ENCODE measurements around the gene RIC8B.

Gene RIC8B

DNA sequence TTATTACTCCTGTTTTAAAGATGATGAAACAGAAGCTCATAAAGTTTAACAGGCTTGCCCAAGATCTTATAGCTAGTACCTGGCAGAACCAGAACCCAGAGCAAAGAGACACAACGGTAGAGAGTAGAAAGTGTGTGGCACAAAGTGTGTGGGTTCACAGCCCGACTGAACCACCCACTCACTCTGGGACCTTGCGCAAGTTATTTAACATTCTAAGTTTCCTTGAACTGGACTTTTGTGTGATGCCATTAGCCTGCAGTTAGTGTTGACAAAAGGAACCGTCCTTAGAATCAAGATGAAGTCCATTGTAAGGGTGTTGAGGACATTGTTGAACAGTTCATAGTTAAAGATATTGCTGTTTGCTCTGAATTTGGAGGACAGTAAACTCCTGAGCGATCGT lies 29.9 kb upstream of the RIC8B start:
- DNase-seq (ENCODE audit: insufficient read length, low spot score) (no peak), FAIRE-seq (no peak)
- TF ChIP-seq, protein P1, sequence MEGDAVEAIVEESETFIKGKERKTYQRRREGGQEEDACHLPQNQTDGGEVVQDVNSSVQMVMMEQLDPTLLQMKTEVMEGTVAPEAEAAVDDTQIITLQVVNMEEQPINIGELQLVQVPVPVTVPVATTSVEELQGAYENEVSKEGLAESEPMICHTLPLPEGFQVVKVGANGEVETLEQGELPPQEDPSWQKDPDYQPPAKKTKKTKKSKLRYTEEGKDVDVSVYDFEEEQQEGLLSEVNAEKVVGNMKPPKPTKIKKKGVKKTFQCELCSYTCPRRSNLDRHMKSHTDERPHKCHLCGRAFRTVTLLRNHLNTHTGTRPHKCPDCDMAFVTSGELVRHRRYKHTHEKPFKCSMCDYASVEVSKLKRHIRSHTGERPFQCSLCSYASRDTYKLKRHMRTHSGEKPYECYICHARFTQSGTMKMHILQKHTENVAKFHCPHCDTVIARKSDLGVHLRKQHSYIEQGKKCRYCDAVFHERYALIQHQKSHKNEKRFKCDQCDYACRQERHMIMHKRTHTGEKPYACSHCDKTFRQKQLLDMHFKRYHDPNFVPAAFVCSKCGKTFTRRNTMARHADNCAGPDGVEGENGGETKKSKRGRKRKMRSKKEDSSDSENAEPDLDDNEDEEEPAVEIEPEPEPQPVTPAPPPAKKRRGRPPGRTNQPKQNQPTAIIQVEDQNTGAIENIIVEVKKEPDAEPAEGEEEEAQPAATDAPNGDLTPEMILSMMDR (IDR thresholded peaks at IDR 0.05; ENCODE audit: insufficient read depth, missing control alignments): no peak

DNA sequence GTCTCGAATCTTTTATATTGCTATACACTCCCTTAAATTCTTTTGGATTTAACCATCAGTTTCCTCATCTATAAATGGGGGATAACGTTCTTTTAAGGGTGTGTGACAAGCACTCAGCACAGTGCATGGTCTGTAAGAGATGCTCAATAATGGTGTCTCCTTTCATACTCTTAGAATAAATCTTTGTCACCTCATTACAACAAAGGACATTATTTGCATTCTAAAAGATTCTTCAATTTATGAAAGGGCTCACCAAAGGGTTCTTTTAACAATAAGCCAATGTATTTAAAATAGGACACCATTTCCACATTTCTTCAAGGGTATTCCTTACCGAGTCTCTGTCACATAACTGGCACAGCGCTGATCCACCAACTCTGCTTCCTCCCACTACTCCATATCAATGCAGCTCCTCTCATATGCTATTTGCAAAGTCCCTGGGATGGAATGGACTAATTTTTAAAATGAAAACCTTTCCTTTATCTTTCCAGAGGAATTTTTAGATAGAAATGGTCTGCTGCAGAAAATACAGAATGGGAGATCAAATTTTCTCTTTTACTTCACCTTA lies 29.2 kb upstream of the RIC8B start:
- DNase-seq (ENCODE audit: insufficient read length, low spot score) (no peak), FAIRE-seq (no peak)
- TF ChIP-seq, protein P1 (IDR thresholded peaks at IDR 0.05; ENCODE audit: insufficient read depth, missing control alignments): no peak

DNA sequence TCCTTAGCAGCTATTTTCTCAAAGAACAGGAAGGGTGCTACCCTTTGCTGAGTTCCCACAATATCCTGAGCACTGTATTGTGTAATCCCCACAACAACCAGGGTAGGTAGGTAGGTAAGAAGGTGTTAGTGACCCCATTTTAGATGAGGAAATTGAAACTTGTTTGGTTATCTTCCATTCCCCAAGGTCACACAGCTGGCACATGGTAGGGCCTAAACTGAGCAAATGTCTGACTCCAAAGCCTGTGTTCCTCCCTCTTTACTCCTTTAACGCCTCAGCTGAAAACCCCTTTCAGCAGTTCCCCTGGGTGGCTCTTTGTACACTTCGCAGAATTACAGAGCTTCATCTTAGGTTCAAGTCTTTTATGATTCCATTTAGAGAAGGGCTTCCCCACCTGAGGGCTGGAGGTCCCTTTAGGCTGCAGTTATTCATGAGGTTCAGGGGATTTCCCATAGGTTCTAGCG lies 26.5 kb upstream of the RIC8B start:
- FAIRE-seq (no peak), DNase-seq (ENCODE audit: insufficient read length, low spot score) (no peak)
- TF ChIP-seq, protein P1 (IDR thresholded peaks at IDR 0.05; ENCODE audit: insufficient read depth, missing control alignments): no peak

DNA sequence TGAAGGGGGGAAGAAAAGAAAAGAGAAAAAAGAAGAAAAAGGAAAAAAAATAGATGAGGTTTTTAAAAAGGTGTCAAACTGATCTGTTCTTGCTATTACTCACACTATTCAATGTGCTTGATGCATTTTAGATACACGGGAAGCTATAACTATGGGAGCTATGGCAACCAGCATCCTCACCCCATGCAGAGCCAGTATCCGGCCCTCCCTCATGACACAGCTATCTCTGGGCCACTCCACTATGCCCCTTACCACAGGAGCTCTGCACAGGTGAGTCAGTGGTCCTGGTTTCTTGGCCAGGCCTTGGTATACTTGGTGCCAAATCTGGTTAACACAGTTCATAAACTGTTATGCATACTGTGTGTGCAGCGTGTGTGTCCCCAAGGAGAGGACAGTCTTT lies 24.0 kb upstream of the RIC8B start:
- TF ChIP-seq, protein P1 (IDR thresholded peaks at IDR 0.05; ENCODE audit: insufficient read depth, missing control alignments): no peak
- DNase-seq (ENCODE audit: insufficient read length, low spot score): no peak
- no peak for FAIRE-seq

DNA sequence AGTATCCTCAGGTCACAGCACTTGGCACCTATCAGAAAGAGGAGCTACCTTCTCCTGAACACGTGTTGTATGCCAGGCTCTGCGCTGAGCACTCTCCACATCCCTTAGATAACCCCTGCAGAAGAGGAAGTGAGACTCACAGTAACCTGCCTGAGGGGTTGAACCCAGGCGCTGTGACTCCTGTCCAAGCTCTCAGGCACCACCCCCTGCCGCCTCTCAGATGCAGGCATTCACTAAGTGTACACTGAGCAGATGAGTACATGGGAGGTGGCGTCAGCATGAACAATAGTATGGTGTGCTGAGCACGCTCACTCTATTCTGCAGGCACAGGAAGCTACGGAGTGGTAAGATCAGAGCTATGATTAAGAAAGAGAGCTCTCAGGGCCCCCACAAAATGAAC lies 21.0 kb upstream of the RIC8B start:
- no peak for FAIRE-seq
- no peak for DNase-seq (ENCODE audit: insufficient read length, low spot score)

DNA sequence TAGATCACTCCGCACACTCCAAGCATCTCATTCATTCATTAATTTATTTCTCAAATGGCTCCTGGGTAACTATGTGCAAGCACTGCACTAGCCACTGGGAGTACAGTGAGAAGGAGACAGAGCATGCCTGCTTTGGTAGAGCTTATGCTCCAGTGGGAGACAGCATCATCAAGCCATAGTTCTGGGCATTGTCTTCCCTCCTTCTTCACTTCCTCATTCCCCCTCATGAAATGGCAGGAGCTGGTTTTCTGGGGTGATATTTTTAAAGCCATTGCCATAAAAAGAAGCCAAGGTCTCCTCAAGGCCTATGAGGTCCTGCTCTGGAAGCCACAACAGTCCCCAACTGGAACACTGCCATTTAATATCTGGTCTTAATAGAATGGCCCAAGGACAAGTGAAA lies 20.2 kb upstream of the RIC8B start:
- DNase-seq (ENCODE audit: insufficient read length, low spot score) (no peak), FAIRE-seq (no peak)
- TF ChIP-seq, protein P1 (IDR thresholded peaks at IDR 0.05; ENCODE audit: insufficient read depth, missing control alignments): no peak

More for the DNA sequence above, 21.0 kb upstream of the RIC8B start:
- TF ChIP-seq, protein P1 (IDR thresholded peaks at IDR 0.05; ENCODE audit: insufficient read depth, missing control alignments): no peak

DNA sequence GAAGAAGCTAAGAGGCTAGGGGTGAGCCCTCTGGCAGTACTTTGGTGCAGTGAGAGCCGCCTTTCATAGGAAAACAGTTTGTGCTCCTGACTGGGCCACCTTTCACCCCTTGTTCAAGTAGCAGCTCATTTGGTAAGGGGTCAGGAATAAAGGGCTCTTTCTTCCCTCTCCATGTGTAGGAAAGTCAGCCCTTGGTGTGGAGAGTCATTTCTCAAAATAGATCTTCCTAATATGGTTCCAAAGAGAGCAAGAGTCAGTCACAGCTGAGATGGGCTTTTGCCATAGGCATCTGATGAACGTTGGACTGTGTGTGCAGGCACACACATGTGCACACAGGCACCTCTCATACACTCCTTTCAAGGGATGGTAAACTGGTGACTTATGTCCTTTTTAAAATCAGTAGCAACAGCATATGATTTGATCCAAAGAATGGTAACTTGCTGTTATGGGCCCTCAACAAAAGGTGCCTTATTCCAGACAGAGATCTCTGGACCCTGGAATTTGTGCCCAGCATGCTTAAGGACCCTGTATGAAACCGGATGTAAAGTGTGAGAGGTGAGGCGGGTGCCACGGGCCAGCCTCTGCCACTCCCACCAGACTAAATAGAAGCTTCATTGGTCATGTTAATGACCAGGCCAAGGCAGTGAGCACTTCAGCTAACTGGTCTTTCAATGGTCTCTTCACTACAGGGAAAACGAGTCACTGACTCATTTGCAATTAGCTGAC lies 16.7 kb upstream of the RIC8B start:
- DNase-seq (ENCODE audit: insufficient read length, low spot score) (no peak), FAIRE-seq (no peak)
- TF ChIP-seq, protein P1 (IDR thresholded peaks at IDR 0.05; ENCODE audit: insufficient read depth, missing control alignments): no peak
